ENCODE measurements around the gene CCDC47. TPM values are rescaled to one million over a fixed set of nuclear protein-coding genes. Genes with fewer than 3 reads are reported as not detected.

The CCDC47 gene
- total RNA-seq, 1 experiment from 2014 or later = 79.4 TPM

DNA sequence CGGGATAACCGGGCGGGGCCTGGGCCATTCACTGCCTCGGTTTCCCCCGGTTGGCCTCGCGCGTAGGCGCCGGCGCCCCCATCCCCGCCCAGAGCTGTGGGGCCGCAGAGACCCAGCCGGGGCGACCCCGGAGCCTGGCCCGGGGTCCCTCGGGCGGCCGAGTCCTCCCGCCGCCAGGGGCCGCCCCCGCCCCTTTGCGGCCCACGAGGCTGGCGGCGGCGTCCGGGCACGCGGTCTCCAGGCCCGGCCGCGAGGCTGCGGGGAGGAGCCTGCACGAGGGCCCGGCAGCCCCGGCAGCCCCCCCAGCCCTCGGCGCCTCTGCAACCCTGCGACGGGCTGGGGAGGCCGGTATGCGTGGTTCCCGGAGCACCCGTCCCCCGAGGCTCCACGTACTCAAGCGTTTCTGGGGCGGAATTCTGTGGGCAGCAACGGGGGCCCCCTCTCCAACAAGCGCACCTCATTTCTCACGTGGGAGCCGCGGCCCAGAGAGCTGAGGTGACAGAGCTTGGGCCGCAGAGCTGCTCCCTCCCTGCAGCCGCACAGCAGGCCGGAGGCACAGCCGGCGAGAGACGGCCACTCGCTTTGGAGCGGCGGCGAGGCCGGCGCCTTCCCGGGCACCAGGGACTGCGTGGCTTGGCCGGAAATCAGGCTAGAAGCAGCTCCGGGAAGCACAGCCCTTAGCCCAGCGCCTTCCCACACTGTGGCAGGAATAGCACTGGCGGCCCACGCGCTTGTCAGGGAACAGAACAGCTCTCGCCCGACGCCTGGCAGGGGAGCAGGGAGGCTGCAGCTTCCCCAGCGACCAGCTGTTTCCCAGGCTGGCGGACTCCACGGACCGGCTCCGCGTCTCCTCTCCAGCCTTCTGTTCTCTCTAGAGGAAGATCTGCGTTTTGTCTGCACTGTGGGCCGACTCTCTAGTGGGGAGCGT lies 72.6 kb downstream of the CCDC47 start:
- peak overlapping the region; percentile 65 for H3K18ac ChIP-seq (ENCODE audit: insufficient read length, low read depth, low read length)
- peak overlapping the region; percentile 54 for H3K4me2 ChIP-seq (ENCODE audit: insufficient read depth, insufficient read length, low read length)
- no peak overlapping the region for H4K91ac ChIP-seq (ENCODE audit: insufficient read length, low read depth, low read length)
- H4K5ac ChIP-seq (ENCODE audit: insufficient read length, low read depth, low read length) = no peak overlapping the region
- Mint-ChIP-seq H3K36me3 (ENCODE audit: insufficient read depth in 1 of 3, low read depth in 3 of 3) (peaks cover 4 to 46% (median 19%) of the 10 kb centered on the region in 3 experiments), H3K9me3 (no peaks in the 10 kb centered on the region), H3K27me3 (ENCODE audit: low read depth) (peaks cover 5% of the 10 kb centered on the region), H3K4me3 (peak overlapping the region; percentile 59 to 77), H3K4me1 (peaks cover 36 to 39% of the 10 kb centered on the region in 2 experiments), H3K27ac (no peak overlapping the region)
- H2BK15ac ChIP-seq (ENCODE audit: low read depth, low read length) = no peak overlapping the region
- no peak overlapping the region for H3K56ac ChIP-seq (ENCODE audit: insufficient read length, low read depth, low read length)
- no peak overlapping the region for H4K8ac ChIP-seq (replicated peaks; ENCODE audit: insufficient read length, low read depth, low read length)
- no peaks in the 10 kb centered on the region for H3K79me2 ChIP-seq (ENCODE audit: insufficient read depth, low read length)
- H2BK120ac ChIP-seq (ENCODE audit: low read depth, low read length, poor library complexity, severe bottlenecking) = no peak overlapping the region
- no peak overlapping the region for H2AK5ac ChIP-seq (ENCODE audit: insufficient read length, low read length)
- peak overlapping the region; percentile 96 for H3K14ac ChIP-seq (ENCODE audit: insufficient read depth, low read length)
- H3K79me1 ChIP-seq (ENCODE audit: insufficient read depth, low read depth, low read length, poor library complexity, severe bottlenecking) = no peaks in the 10 kb centered on the region
- H3K9me3 ChIP-seq (ENCODE audit: control insufficient read depth, low read depth, low read length) = no peaks in the 10 kb centered on the region
- H4K20me1 ChIP-seq (ENCODE audit: control insufficient read depth, insufficient read depth, insufficient read length) = no peaks in the 10 kb centered on the region
- peak overlapping the region; percentile 39 for H3K9ac ChIP-seq (ENCODE audit: extremely low read depth, insufficient read length, low read length)
- WGBS (ENCODE audit: extremely low coverage, insufficient read length, low lambda C conversion rate) = no CpG with 5 or more reads among the region's 88 CpGs
- H3K23me2 ChIP-seq (ENCODE audit: insufficient read length, low read depth, low read length, poor library complexity, severe bottlenecking) = peaks cover 20% of the 10 kb centered on the region
- H3K27ac ChIP-seq (ENCODE audit: insufficient read length, low read depth, low read length) = no peak overlapping the region
- H2BK12ac ChIP-seq (ENCODE audit: insufficient read length, low read depth, low read length) = no peak overlapping the region
- no peak overlapping the region for H3T11ph ChIP-seq (ENCODE audit: low read length)
- H3K23ac ChIP-seq (ENCODE audit: insufficient read length, low read depth, low read length) = no peak overlapping the region
- H2BK20ac ChIP-seq (ENCODE audit: low read depth, low read length, poor library complexity, severe bottlenecking) = no peak overlapping the region
- DNase-seq = peak; percentile 69
- TF ChIP-seq CTCF (conservative IDR thresholded peaks at IDR 0.05) = peak; percentile 45; the same call in 2 of the 3 replicates
- H3K27me3 ChIP-seq (ENCODE audit: insufficient read depth, low read length) = no peaks in the 10 kb centered on the region
- no peak overlapping the region for H2BK5ac ChIP-seq (ENCODE audit: insufficient read length, low read length)
- no peak overlapping the region; the same call in 1 of the 2 replicates for H3K4ac ChIP-seq (ENCODE audit: low read depth, low read length)
- no peaks in the 10 kb centered on the region; the same call in 1 of the 2 replicates for H3K4me1 ChIP-seq (ENCODE audit: insufficient read depth, low read length)
- no peak overlapping the region for H2AFZ ChIP-seq (ENCODE audit: low read length)
